NCI-H187 (cell line): ENCODE data around the gene ADH1A.
"Not testable (repeated sequence)": the region's sequence is repeated elsewhere in the genome, so short reads cannot be mapped to it uniquely, and the experiment has no call there.

Source experiments
- DNase-seq, 2 experiments: peaks; one replicate each; lab custom pipeline; 2025; lab: John Stamatoyannopoulos, UW

Gene ADH1A

DNA sequence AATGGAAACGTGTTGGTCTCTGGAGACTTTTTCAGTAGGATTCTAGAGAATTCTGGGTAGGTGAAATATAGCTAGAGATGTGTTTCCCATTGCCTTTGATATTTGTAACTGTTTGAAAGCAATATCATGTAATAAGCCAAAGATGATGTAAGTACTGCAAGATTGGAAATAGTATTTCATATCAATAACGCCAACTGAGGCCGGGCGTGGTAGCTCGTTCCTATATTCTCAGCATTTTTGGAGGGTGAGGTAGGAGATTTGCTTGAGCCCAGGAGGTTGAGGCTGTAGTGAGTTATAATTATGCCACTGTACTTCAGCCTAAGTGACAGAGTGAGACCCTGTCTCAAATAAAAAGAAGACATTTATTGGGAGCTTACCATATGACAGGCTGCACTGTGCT, 9.5 kb downstream of the ADH1A start:
- no peak for DNase-seq

DNA sequence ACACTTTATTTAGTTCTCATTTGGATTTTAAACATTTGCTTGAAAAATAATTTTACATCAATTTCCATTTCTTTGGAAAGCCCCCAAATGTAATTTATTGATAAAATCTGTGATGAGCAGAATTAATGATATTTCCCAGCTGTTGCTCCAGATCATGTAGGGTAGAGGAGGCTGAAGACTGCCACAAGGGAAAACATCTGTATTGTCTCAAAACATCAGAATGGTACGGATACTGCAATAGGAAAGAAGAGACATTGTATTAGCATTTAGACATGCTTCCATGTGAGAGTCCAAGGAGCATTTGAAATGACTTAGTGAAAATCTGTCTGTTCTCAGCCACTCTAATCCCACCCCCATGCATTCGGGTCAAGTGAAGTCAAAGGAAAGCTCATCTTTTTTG, 14.4 kb downstream of the ADH1A start:
- no peak for DNase-seq

DNA sequence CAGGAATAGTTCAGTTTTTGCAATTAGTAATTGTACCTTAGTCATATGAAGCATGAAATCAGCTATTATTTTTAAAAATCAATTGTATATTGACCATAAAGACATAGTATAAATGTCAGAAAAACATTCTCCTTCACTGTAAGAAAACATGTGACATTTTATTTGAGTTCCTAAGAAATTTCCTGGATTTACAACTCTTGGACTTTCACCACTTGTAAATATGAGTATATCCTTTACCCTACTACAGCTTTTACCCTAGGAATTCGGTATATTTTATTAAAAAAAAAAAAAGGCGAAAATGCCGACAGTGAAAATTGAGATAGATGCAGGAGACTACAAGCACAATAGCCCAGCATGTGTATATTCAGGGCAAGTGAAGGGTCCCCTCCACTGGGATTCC, 14.9 kb downstream of the ADH1A start:
- DNase-seq: no peak

DNA sequence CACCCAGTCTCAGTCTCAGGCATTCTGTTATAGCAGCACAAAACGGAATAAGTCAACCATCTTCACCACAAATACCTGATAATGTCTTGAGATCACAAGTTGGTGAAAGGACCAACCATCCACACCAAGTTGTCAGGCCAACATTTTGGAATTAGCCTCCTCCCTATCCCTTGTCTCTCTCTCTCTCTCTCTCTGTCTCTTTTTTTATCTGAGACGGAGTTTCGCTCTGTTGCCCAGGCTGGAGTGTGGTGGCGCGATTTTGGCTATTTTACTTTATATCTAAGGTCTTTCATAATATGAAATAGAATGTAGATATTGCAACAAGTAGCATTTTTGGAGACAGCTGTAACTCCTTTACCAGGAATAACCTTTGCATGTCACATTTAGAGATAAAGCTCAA, 15.7 kb downstream of the ADH1A start:
- DNase-seq: no peak

DNA sequence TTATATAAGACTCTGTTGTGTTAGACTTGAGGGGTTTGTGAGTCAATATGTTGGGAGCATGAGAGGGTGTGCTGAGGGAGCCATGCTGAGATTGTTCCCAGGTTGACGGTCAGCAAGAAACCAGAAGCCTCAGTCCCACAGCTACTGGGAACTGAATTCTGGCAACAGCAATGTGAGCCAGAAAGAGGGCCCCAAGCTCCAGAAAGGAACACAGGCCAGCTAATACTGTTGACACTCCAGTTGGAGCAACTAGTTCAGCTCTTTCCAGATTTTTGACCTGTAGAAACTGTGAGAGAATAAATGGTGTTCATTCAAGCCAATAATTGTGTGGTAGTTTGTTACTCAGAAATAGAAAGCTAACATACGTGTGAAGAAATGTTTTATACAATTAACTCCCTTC, 17.1 kb downstream of the ADH1A start:
- no peak for DNase-seq

DNA sequence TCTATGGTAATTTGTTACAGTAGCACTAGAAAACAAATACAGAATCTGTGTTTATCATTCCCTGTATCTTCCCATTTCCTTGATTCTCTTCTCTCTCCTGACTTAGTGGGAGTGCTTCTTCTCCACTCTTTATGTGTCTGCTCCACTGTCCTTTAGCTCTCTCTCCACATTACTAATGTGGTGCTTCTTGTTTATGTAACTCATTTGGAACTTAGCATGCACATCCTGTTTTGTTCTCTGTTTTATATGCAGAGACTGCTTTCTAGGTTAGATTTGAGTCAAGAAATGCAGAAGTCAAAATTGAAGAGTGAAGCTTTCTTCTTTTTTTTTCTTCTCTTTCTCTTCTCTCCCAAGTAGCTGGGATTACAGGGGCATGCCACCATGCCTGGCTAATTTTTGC, 25.9 kb downstream of the ADH1A start:
- DNase-seq: no peak

DNA sequence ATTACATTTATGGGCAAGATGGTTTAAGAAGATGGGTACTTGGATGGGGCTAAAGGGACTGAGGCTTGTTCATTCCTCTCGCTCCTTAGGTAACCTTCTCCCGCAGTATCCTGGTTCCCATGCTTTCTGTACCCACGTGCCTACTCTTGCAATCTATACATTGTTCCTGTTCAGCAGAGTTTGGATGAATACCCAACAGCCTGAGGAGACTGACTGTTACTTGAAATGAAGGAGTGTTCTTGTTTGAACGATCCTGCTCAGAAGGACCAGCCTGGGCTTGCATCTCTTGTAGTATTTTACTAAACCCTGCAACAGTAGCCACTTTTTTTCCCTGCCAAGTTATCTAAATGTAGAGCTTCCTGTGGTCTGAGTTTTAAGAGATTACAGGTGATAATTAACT, 38.0 kb downstream of the ADH1A start:
- no peak for DNase-seq

DNA sequence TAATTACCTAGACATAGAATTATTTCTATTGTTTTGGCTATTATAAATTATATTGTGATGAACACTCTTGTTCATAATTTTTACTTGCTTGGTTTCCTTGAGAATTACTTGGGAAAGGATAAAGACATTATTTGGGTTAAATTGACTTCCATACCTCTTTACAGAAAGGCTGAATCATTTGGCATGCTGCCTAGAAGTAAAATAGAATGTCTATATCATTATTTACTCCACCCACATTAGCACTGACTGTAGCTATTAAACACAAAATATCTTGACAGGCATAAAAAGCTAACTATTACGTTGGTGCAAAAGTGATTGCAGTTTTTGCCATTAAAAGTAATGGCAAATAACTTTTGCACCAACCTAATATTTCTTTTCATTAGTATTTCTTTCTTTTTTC, 42.1 kb downstream of the ADH1A start:
- DNase-seq: no peak

DNA sequence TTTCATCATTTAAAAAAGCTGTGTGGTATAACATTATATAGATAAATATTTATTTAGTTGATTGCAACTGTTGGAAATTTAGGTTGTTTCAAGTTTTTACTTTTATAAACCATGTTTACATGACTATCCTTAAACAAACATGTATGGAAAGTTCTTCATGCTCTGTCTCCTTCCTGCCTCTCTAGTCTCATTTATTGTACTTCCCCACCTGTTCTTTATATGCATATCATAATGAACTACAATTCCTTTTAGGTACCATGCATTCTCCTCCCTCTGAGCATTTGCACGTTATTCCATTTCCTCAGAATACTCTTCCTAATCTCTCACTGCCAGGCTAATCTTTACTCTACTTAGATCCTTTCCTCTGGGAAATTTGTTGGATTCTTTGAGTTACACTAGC, 54.8 kb downstream of the ADH1A start:
- no peak for DNase-seq

DNA sequence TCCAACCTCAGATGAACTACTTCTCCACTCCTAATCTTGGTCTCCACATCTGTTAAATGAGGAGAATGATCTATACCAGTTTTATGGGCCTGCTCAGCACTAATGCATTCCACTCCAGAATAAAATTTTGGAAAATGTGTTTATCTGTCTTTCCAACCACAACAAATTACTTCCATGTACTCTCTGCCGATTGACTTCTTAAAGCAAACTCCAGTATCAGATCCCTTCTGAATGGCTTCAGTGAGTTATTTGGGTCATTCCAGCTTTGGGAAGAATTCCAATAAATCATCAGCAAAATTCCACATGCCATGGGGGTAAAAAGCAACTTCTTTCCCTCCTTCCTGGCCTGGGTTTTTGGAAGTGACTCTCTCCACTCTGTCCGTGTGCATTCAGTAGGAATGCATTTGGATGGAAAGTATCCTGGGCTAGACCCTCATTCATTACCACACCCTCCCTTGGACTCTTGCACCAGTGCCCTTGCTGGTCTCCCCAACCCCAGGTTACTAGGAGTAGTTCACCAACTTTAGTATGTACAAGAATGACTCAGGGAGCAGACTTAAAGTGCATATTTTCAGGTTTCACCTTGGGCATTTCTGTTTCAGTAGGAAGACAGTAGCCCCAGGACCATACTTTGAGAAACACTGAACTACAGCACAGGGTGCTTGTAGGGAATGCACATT, 56.3 kb downstream of the ADH1A start:
- DNase-seq: no peak

DNA sequence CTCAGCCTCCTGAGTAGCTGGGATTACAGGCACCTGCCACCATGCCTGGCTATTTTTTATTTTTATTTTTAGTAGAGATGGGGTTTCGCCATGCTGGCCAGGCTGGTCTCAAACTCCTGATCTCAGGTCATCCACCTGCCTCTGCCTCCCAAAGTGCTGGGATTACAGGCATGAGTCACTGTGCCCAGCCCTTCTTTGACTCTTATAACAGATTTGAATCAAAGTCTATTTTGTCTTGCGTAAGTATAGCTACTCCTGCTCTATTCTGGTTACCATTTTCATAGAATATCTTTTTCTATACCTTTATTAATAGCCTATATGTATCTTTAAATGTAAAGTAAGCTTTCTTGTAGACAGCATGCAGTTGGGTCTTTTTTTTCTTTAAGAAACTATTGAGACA, 57.4 kb downstream of the ADH1A start:
- DNase-seq: not testable (repeated sequence)

DNA sequence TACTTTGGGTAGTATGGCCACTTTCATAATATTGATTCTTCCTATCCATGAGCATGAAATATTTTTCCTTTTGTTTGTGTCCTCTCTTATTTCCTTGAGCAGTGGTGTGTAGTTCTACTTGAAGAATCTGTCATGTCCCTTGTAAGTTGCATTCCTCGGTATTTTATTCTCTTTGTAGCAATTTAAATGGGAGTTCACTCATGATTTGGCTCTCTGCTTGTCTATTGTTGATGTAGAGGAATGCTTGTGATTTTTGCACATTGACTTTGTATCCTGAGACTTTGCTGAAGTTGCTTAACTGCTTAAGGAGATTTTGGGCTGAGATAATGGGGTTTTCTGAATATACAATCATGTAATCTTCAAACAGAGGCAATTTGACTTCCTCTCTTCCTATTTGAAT, 62.1 kb downstream of the ADH1A start:
- DNase-seq: not testable (repeated sequence)

DNA sequence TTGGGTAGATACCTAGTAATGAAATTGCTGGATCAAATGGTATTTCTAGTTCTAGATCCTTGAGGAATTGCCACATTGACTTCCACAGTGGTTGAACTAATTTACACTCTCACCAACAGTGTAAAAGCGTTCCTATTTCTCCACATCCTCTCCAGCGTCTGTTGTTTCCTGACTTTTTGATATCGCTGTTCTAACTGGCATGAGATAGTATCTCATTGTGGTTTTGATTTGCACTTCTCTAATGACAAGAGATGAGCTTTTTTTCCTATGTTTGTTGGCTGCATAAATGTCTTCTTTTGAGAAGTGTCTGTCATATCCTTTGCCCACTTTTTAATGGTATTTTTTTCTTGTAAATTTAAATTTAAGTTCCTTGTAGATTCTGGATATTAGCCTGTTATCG, 63.1 kb downstream of the ADH1A start:
- DNase-seq: not testable (repeated sequence)
